HG02885 (cell line): Measurements from ENCODE around the gene ACSS1.
A peak's percentile ranks its signal among the peaks of the same experiment; 100 is the strongest.
"Not testable (repeated sequence)": the region's sequence is repeated elsewhere in the genome, so short reads cannot be mapped to it uniquely, and the experiment has no call there.

Experiments
- ATAC-seq: cut with Tn5 transposase; IDR thresholded peaks from one replicate; pipeline ENCODE4 v1.9.1; 2021; ENCODE audit warnings: mild to moderate bottlenecking; ENCODE audit not compliant: unreplicated experiment, poor library complexity

The ACSS1 gene

DNA sequence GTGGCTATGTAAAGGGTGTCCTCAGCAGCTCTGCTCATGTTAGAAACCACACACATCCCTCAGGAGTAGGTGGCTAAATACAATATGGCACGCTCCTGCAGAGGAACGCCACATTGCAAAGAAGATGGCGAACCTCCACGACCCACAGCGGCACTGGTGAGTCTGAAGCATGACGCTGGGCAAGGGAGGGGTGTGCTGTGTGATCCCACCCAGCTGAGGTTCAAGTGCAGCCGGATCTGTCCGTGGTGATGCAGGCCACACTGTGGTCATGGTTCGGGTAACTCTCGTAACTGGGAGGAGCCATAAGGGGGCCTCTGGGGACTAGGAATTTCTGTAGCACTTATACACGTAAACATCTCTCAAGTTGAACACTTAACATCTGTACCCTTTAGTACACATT, 42.0 kb downstream of the ACSS1 start:
- ATAC-seq = peak; percentile 79

GRCh38 chr20:25014816-25015215, 43.1 kb downstream of the ACSS1 start:
- no peak for ATAC-seq

- ATAC-seq = no peak
Observed at GRCh38 chr20:25013478-25014380, 44.2 kb downstream of the ACSS1 start.

DNA sequence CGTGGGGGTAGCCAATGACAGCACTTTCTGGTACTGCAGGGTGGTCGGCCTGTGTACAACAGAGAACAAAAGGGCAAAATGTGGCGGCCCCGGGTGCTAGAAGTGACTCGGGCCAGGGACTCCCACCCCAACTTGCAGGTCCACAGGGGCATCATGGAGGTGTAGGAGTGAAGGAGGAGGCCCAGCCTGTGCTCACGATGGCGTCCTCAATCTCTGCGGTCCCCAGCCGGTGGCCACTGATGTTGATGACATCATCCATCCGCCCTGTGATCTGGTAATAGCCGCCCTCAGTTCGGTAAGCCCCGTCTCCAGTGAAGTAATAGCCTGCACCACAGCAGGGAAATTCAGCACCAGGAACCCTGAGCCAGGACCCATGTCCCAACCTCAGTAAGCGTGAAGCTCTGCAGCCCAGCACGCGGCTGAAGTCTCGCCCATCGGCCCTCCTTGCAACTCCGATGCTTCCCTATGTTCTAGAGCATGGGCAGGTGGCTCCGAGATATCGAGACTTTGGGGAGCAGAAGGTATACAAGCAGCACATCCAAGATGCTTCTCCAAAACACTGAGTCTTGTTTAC, 45.2 kb downstream of the ACSS1 start:
- ATAC-seq = no peak

DNA sequence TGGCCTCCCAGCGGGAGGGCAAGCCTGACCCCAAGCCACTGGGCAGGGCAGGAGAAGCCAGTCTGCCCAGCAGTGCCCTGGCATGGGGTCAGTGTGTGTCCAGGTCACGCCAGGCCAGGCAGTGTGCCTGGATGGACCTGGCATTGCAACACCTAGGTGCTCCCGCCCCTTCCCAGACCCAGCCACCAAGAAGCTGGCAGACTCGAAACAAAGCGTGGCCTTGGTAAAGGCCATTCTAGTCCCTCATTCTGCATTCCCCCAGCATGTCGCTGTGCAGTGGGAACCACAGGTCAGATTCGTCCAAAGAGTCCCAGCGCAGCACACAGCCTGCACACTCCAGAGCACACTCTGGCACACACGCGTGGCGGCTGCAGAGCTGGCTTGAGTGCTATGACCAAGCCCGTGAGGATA, 46.1 kb downstream of the ACSS1 start:
- no peak for ATAC-seq

DNA sequence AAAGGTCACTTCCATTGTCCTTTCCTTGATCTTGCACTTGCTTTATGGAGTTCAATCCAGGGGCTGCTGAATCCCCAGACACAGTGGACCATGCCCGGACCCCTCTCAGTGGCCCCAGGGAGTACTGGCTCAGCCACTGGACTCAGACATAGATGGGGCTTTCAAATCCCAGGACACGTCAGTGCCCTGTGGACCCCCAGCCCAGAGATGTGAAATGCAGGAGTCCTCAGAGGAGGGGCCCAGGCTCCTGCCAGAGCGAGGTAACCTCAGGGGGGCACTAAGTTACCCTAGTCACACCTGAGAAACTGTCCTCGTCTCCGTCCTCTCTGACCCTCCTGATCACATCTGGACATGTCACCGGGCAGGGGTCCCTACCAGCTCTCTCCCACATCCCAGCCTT, 46.7 kb downstream of the ACSS1 start:
- ATAC-seq = no peak

- no peak for ATAC-seq
Observed at GRCh38 chr20:25009218-25010145, 48.5 kb downstream of the ACSS1 start.

DNA sequence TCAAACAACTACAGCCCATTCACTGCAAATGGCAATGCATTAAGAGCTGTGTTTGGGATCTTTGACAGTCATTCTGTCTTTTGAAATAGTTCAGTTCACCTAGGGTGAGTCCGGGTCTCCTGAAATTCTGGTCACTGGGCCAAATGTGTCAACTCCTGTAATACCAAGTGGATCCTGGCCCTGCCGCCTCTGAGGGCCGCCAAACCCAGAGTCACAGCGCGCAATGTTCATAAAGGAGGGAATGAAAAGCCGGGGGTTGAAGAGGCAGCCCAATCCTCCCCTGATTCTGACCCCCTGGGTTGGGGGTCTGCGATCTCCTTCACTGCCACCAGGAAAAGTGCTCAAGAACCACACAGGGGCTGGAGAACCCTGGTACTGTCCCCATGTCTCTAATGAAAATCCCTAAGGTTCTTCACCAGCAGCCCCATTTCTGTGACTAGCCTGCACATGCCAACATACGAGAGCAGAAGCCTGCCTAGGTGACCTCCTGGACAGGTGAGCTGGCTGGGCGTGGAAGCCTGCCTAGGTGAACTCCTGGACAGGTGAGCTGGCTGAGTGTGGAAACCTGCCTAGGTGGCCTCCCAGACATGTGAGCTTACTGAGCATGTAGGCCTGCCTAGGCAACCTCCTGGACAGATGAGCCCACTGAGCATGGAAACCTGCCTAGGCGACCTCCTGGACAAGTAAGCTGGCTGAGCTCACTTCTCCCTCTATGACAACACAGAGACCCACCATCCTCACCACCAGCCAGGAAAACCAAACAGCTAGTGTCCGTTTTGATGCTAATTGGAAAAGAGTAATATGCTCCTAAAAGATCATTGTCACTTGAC, 49.3 kb downstream of the ACSS1 start:
- no peak for ATAC-seq

DNA sequence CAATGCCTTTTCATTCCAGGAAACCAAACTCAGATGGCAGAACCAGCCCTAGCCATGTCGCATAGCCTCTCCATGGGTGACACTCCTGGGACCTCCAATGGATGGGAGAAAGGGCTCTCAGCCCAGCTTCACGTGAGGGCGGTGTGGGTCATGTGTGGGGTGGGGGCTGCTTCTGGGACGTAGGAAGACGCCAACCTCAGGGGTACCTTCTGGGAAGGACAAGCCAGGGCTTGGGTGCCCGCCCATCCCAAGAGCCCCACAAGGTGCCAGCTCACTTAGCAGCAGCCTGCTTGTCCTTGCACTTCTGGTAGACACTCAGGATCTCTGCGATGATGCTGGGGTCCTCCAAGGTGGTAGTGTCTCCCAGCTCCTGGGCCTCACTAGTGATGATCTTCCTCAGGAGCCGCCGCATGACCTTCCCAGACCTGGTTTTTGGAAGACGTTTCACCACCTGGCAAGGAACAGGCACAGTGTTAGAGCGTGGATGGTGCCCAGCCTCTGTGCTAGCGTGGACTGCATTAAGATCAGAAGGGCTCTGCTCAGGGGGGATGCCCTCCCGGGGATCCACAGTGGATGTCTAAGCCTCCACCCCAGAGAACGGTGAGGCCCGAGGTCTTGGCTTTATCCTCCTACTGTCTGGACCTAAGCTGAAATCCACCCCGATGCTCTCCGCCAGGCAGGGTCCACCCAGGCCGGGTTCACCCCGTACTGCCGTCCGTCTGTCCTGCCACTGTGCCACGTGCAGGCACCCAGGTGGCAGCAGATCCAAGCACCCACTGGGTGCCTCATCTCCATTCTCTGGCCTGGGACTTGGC, 50.2 kb downstream of the ACSS1 start:
- no peak for ATAC-seq

DNA sequence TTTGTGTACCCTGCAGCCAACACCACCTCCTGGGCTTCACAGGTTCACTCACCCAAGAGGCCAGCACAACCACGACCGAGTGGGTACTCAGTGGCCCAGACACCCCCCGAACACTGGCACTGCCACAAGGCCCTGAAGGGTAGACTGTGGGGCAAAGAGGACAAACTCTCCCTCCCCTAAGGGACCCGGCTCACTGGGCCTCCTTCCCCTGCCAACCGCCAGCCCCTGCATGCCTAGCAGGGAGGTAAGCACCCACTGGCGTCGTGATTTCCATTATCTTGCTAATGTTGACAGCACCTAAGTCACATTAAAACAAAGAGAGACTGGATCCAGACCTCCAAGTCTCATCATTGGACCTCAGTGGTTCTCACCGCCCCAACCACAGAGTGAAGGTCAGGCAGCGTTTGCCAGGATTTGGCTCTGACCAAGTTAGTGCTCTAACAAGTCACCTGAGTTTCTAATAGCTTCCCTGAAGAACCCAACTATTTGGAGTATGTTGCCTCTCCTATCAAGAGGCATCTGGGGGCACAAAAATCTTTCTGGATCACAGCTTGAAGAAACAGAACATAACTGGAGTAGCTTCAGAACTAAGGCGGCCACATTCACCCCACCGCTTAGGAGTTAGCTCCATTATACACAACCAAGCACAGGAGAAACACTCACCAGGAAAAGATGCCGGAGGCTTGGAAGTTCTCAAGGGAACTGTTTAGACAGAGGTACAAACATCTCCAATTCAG, 51.3 kb downstream of the ACSS1 start:
- ATAC-seq = no peak

DNA sequence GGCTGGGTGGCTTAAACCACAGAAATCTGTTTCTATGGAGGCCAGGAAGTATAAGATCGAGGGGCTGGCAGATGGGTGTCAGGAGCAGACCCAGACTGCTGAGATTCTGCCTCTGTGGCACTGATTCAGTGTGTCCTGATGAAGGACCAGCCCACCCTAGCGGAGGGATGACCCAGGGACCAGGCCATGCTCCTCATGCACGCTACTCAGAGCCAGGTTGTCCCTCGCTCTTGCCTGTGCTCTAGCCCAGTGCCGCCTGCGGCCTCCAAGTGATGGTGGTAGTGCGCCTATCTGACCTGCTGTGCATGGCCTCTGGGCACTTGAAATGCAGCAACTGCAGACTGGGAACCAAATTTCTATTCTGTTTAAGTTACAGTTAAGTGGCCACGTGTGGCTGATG, 52.3 kb downstream of the ACSS1 start:
- ATAC-seq = no peak

DNA sequence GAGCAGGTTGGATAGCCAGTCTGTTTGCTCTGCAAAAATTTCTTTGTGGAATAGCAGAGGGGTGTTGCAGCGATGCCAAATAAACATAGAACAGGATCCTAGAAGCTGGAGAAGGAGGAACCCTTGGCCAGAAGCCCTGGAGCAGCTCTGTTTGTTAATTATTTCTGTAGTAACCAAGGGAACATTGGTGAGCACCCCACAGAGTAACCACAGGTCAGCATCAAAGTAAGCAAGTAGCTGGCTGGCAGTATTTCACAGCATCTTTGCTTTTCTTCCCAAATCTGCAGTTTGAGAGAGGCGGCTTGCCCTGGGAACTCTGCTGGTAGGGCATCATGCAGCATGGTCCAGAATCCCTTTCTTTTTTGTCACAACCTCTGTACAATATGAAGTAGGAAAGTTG, 52.7 kb downstream of the ACSS1 start:
- ATAC-seq = no peak

DNA sequence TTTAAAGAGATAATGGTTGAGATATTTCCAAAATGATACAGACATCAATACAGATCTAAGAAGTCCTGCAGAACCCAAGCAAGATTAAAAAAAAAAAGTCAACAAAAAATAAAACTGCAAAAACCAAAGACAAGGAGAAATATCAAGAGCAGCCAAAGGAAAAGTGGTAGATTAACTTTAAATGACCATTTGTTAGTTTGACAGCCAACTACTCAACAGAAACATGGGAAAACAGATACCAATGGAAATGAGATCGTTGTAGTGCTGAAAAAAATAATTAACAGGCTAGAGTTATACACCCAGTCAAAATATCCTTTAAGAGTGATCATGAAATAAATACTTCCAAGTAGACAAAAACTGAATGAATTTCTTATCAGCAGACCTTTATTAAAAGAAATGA, 54.9 kb downstream of the ACSS1 start:
- no peak for ATAC-seq

DNA sequence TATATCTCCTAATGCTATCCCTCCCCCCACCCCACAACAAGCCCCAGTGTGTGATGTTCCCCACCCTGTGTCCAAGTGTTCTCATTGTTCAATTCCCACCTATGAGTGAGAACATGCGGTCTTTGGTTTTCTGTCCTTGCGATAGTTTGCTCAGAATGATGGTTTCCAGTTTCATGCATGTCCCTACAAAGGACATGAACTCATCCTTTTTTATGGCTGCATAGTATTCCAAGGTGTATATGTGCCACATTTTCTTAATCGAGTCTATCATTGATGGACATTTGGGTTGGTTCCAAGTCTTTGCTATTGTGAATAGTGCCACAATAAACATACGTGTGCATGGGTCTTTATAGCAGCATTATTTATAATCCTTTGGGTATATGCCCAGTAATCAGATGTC, 56.6 kb downstream of the ACSS1 start:
- not testable (repeated sequence) for ATAC-seq

GRCh38 chr20:25000268-25000801, 57.6 kb downstream of the ACSS1 start:
- no peak for ATAC-seq

- ATAC-seq = no peak
Observed at GRCh38 chr20:24999568-24999967, 58.4 kb downstream of the ACSS1 start.

DNA sequence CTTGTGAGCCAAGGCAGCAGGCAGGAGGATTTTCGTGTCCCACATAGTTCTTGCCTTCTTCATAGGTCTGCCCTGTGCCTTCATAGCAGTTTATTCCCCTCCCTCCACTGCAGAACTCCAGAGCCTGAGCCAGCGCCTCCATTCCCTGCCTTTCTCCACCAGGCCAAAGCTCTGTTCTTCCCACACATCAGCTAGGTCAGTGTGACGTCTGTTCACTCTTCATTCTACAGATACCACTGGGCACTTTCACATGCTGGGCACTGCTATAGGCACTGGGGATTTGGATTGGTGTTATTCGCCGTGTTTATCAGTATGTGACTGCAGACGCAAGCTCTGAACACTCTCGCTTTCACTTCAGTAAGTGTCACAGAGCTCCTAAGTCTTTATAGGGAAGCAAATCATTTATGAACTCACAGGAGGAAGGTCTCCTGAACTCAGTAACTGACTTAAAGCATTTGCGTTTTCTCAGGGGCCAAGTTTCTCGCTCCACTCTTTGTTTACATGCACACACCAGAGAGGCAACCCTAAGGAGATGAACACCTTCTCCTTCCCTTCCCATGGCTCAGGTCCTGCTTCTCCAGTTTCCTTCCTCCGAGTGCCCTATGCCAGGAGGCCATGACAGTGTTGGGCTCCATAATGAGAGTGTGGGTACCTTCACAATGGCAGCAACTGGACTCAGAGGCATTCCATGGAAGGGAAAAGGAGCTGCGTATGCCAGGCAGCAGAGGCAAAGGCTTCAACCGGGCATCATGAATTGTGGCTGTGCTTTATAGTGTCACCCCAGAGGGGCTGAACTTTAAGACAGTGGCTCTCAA, 59.1 kb downstream of the ACSS1 start:
- no peak for ATAC-seq
